ENCODE measurements around the gene COL4A2.
A peak's percentile ranks its signal among the peaks of the same experiment; 100 is the strongest.

COL4A2 gene

GRCh38 chr13:110455941-110456340 is 148.9 kb downstream of the COL4A2 start:
- H3K4me3 ChIP-seq (IDR thresholded peaks at IDR 0.05; ENCODE audit: insufficient read depth, low read depth, low read length) = no peak overlapping the region

DNA sequence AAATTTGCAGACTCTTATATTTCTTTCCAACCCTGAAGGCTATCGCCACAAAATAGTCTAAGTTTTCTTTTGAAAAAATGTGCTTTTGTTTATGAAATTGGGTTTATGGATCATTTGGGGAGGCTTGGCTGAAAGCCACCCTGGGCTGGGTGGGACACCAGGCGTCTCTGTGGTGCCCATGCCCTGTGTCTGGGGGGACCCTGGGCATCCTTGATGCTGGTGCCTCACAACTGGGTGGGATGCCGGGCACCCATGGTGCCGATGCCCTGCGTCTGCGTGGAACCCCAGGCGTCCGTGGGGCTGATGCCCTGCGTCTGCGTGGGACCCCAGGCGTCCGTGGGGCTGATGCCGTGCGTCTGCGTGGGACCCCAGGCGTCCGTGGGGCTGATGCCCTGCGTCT is 149.5 kb downstream of the COL4A2 start:
- H3K79me2 ChIP-seq (ENCODE audit: insufficient read depth, low read depth) = no peaks in the 10 kb centered on the region
- TF ChIP-seq, protein P1, sequence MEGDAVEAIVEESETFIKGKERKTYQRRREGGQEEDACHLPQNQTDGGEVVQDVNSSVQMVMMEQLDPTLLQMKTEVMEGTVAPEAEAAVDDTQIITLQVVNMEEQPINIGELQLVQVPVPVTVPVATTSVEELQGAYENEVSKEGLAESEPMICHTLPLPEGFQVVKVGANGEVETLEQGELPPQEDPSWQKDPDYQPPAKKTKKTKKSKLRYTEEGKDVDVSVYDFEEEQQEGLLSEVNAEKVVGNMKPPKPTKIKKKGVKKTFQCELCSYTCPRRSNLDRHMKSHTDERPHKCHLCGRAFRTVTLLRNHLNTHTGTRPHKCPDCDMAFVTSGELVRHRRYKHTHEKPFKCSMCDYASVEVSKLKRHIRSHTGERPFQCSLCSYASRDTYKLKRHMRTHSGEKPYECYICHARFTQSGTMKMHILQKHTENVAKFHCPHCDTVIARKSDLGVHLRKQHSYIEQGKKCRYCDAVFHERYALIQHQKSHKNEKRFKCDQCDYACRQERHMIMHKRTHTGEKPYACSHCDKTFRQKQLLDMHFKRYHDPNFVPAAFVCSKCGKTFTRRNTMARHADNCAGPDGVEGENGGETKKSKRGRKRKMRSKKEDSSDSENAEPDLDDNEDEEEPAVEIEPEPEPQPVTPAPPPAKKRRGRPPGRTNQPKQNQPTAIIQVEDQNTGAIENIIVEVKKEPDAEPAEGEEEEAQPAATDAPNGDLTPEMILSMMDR (conservative IDR thresholded peaks at IDR 0.05; ENCODE audit: low read depth, low read length) = no peak
- H3K27me3 ChIP-seq (ENCODE audit: insufficient read depth, low read depth) = no peaks in the 10 kb centered on the region
- H3K9ac ChIP-seq = no peak overlapping the region
- H2AFZ ChIP-seq (ENCODE audit: low read depth) = peak overlapping the region; percentile 47; the same call in 1 of the 2 replicates
- no peak overlapping the region for H3K27ac ChIP-seq
- no peaks in the 10 kb centered on the region for H3K4me1 ChIP-seq (ENCODE audit: low read depth, poor library complexity, severe bottlenecking)
- H4K20me1 ChIP-seq (ENCODE audit: insufficient read depth) = no peaks in the 10 kb centered on the region
- no peak overlapping the region for H3K4me3 ChIP-seq (IDR thresholded peaks at IDR 0.05; ENCODE audit: insufficient read depth, low read depth, low read length)
- H3K4me2 ChIP-seq = no peak overlapping the region
- no peaks in the 10 kb centered on the region for H3K36me3 ChIP-seq (ENCODE audit: insufficient read depth)

More at GRCh38 chr13:110455941-110456340, 148.9 kb downstream of the COL4A2 start:
- Histone ChIP-seq H3K27ac (no peak overlapping the region), H3K36me3 (ENCODE audit: insufficient read depth) (no peaks in the 10 kb centered on the region), H3K4me2 (no peak overlapping the region), H3K9ac (no peak overlapping the region; the same call in 1 of the 2 replicates), H3K79me2 (ENCODE audit: insufficient read depth, low read depth) (no peaks in the 10 kb centered on the region), H3K27me3 (ENCODE audit: insufficient read depth, low read depth) (no peaks in the 10 kb centered on the region), H2AFZ (ENCODE audit: low read depth) (peak overlapping the region; percentile 47; the same call in 1 of the 2 replicates), H3K4me1 (ENCODE audit: low read depth, poor library complexity, severe bottlenecking) (no peaks in the 10 kb centered on the region), H4K20me1 (ENCODE audit: insufficient read depth) (no peaks in the 10 kb centered on the region)
- TF ChIP-seq, protein P1 (conservative IDR thresholded peaks at IDR 0.05; ENCODE audit: low read depth, low read length) = peak; percentile 72

DNA sequence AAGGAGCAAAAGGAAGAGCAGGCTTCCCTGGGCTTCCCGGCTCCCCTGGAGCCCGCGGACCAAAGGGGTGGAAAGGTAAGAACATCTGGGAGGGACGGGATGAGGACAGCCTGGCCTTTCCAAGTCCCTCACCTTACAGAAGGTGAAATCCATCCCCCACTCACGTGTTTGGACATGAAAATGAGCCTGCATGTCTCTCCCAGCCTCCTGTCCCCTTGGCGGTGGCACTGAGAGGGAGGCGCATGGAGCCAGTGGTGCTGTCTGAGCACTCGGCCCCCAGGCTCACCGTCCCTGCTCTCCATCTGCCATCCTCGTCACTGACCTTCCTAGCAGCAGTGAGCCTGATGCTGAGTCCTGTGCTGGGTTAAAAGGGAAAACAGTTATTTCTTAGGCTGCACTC is 150.3 kb downstream of the COL4A2 start:
- Histone ChIP-seq H3K4me1 (ENCODE audit: low read depth, poor library complexity, severe bottlenecking) (no peaks in the 10 kb centered on the region), H3K79me2 (ENCODE audit: insufficient read depth, low read depth) (no peaks in the 10 kb centered on the region), H3K4me2 (no peak overlapping the region), H3K27ac (no peak overlapping the region), H4K20me1 (ENCODE audit: insufficient read depth) (no peaks in the 10 kb centered on the region), H3K9ac (no peak overlapping the region), H3K27me3 (ENCODE audit: insufficient read depth, low read depth) (no peaks in the 10 kb centered on the region), H3K4me3 (IDR thresholded peaks at IDR 0.05; ENCODE audit: insufficient read depth, low read depth, low read length) (no peak overlapping the region), H2AFZ (ENCODE audit: low read depth) (no peak overlapping the region), H3K36me3 (ENCODE audit: insufficient read depth) (no peaks in the 10 kb centered on the region)
- TF ChIP-seq, protein P1 (conservative IDR thresholded peaks at IDR 0.05; ENCODE audit: low read depth, low read length) = no peak

DNA sequence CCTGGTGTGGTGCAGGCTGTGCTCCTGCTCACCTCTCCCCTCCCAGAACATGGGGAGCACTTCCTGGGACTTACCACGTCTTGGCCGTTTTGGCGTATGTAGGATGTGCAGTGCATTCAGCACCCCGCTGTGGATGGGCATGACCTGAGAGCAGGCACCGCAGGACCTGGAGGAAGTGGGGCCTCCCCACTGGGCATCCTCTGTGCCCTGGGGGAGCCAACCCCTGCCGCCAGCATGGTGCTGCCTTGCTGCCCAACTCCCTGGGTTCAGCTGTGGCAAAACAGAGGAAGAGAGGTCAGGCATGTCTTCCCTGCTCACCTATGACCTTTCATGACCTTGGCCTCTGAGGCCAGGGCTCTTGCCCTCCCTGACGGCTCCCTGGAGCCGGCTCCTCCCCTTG is 150.9 kb downstream of the COL4A2 start:
- TF ChIP-seq, protein P1 (conservative IDR thresholded peaks at IDR 0.05; ENCODE audit: low read depth, low read length) = no peak
- no peaks in the 10 kb centered on the region for H3K4me1 ChIP-seq (ENCODE audit: low read depth, poor library complexity, severe bottlenecking)
- H3K4me2 ChIP-seq = no peak overlapping the region
- H3K79me2 ChIP-seq (ENCODE audit: insufficient read depth, low read depth) = no peaks in the 10 kb centered on the region
- H3K27ac ChIP-seq = no peak overlapping the region
- H2AFZ ChIP-seq (ENCODE audit: low read depth) = no peak overlapping the region
- no peak overlapping the region for H3K4me3 ChIP-seq (IDR thresholded peaks at IDR 0.05; ENCODE audit: insufficient read depth, low read depth, low read length)
- H4K20me1 ChIP-seq (ENCODE audit: insufficient read depth) = no peaks in the 10 kb centered on the region
- H3K36me3 ChIP-seq (ENCODE audit: insufficient read depth) = no peaks in the 10 kb centered on the region
- H3K27me3 ChIP-seq (ENCODE audit: insufficient read depth, low read depth) = no peaks in the 10 kb centered on the region
- no peak overlapping the region for H3K9ac ChIP-seq
